ENCODE data around the gene LRRC23. TPM values are rescaled to one million over a fixed set of nuclear protein-coding genes. Genes with fewer than 3 reads are reported as not detected.

The LRRC23 gene
- total and polyA plus RNA-seq, 2 experiments from 2014 or later = 4.3 to 4.5 TPM

- Histone ChIP-seq H4K20me1 (ENCODE audit: insufficient read depth) (no peaks in the 10 kb centered on the region), H3K9ac (no peak overlapping the region), H3K9me3 (ENCODE audit: low read depth) (no peaks in the 10 kb centered on the region), H3K4me1 (ENCODE audit: insufficient read depth) (no peaks in the 10 kb centered on the region), H2AFZ (no peak overlapping the region), H3K27ac (no peak overlapping the region), H3K27me3 (replicated peaks; ENCODE audit: insufficient read depth) (no peaks in the 10 kb centered on the region), H3K4me2 (ENCODE audit: unreplicated experiment) (no peak overlapping the region), H3K79me2 (ENCODE audit: insufficient read depth) (no peaks in the 10 kb centered on the region), H3K36me3 (ENCODE audit: low read depth) (no peaks in the 10 kb centered on the region), H3K4me3 (no peak overlapping the region), H3F3A (ENCODE audit: insufficient read depth) (no peaks in the 10 kb centered on the region), H3K9me2 (ENCODE audit: insufficient read depth) (no peaks in the 10 kb centered on the region)
- in situ Hi-C loops (cut with MboI) = no loop called here
- no peak for TF ChIP-seq EZH2 (IDR thresholded peaks at IDR 0.05; ENCODE audit: insufficient read depth, poor library complexity, severe bottlenecking)
- TF ChIP-seq EZH2phosphoT487 (IDR thresholded peaks at IDR 0.05; ENCODE audit: insufficient read depth, low read depth) = no peak
- 84 to 89% methylated on average over 13 to 20 of the region's 20 CpGs for WGBS, 2 experiments (ENCODE audit: low coverage in 1 of 2, low lambda C conversion rate in 2 of 2, missing lambda C conversion rate in 2 of 2)
- DNase-seq = no peak
Measured at GRCh38 chr12:6951551-6952120, 47.0 kb downstream of the LRRC23 start.

GRCh38 chr12:6952121-6952862 is 47.7 kb downstream of the LRRC23 start:
- in situ Hi-C loops (cut with MboI) = no loop called here
- Histone ChIP-seq H3K4me2 (ENCODE audit: unreplicated experiment) (no peak overlapping the region), H4K20me1 (ENCODE audit: insufficient read depth) (no peaks in the 10 kb centered on the region), H3K9ac (no peak overlapping the region), H3K4me3 (no peak overlapping the region), H3F3A (ENCODE audit: insufficient read depth) (no peaks in the 10 kb centered on the region), H3K9me3 (ENCODE audit: low read depth) (no peaks in the 10 kb centered on the region), H3K36me3 (ENCODE audit: low read depth) (no peaks in the 10 kb centered on the region), H3K27me3 (replicated peaks; ENCODE audit: insufficient read depth) (no peaks in the 10 kb centered on the region), H3K27ac (no peak overlapping the region), H3K79me2 (ENCODE audit: insufficient read depth) (no peaks in the 10 kb centered on the region), H3K9me2 (ENCODE audit: insufficient read depth) (no peaks in the 10 kb centered on the region), H2AFZ (no peak overlapping the region), H3K4me1 (ENCODE audit: insufficient read depth) (no peaks in the 10 kb centered on the region)
- TF ChIP-seq EZH2phosphoT487 (IDR thresholded peaks at IDR 0.05; ENCODE audit: insufficient read depth, low read depth) (no peak), EZH2 (IDR thresholded peaks at IDR 0.05; ENCODE audit: insufficient read depth, poor library complexity, severe bottlenecking) (no peak)
- WGBS, 2 experiments (ENCODE audit: low coverage in 1 of 2, low lambda C conversion rate in 2 of 2, missing lambda C conversion rate in 2 of 2) = 77% methylated on average over 19 to 22 of the region's 22 CpGs
- no peak for DNase-seq

- WGBS, 2 experiments (ENCODE audit: low coverage in 1 of 2, low lambda C conversion rate in 2 of 2, missing lambda C conversion rate in 2 of 2) = 91% methylated on average over 15 of the region's 15 CpGs
- no peak overlapping the region for H3K27ac ChIP-seq
- TF ChIP-seq EZH2phosphoT487 (IDR thresholded peaks at IDR 0.05; ENCODE audit: insufficient read depth, low read depth) (no peak), EZH2 (IDR thresholded peaks at IDR 0.05; ENCODE audit: insufficient read depth, poor library complexity, severe bottlenecking) (no peak)
- H3K4me1 ChIP-seq (ENCODE audit: insufficient read depth) = no peaks in the 10 kb centered on the region
- no peaks in the 10 kb centered on the region for H3K9me2 ChIP-seq (ENCODE audit: insufficient read depth)
- no peaks in the 10 kb centered on the region for H3K79me2 ChIP-seq (ENCODE audit: insufficient read depth)
- no peak overlapping the region for H2AFZ ChIP-seq
- no peaks in the 10 kb centered on the region for H3F3A ChIP-seq (ENCODE audit: insufficient read depth)
- H3K27me3 ChIP-seq (replicated peaks; ENCODE audit: insufficient read depth) = no peaks in the 10 kb centered on the region
- in situ Hi-C loops (cut with MboI) = no loop called here
- DNase-seq = no peak
- H3K36me3 ChIP-seq (ENCODE audit: low read depth) = no peaks in the 10 kb centered on the region
- no peak overlapping the region for H3K4me3 ChIP-seq
- no peaks in the 10 kb centered on the region for H4K20me1 ChIP-seq (ENCODE audit: insufficient read depth)
- no peak overlapping the region for H3K9ac ChIP-seq
- H3K9me3 ChIP-seq (ENCODE audit: low read depth) = no peaks in the 10 kb centered on the region
- H3K4me2 ChIP-seq (ENCODE audit: unreplicated experiment) = no peak overlapping the region
Measured at GRCh38 chr12:6952863-6953441, 48.3 kb downstream of the LRRC23 start.

- Histone ChIP-seq H3K9me3 (ENCODE audit: low read depth) (no peaks in the 10 kb centered on the region), H3K27me3 (replicated peaks; ENCODE audit: insufficient read depth) (no peaks in the 10 kb centered on the region), H3K9me2 (ENCODE audit: insufficient read depth) (no peaks in the 10 kb centered on the region), H2AFZ (no peak overlapping the region), H3K4me2 (ENCODE audit: unreplicated experiment) (no peak overlapping the region), H3K4me3 (no peak overlapping the region), H3K36me3 (ENCODE audit: low read depth) (no peaks in the 10 kb centered on the region), H3K27ac (no peak overlapping the region), H4K20me1 (ENCODE audit: insufficient read depth) (no peaks in the 10 kb centered on the region), H3K9ac (no peak overlapping the region), H3K4me1 (ENCODE audit: insufficient read depth) (no peaks in the 10 kb centered on the region), H3K79me2 (ENCODE audit: insufficient read depth) (no peaks in the 10 kb centered on the region), H3F3A (ENCODE audit: insufficient read depth) (no peaks in the 10 kb centered on the region)
- in situ Hi-C loops (cut with MboI) = no loop called here
- TF ChIP-seq EZH2phosphoT487 (IDR thresholded peaks at IDR 0.05; ENCODE audit: insufficient read depth, low read depth) = no peak
- no peak for TF ChIP-seq EZH2 (IDR thresholded peaks at IDR 0.05; ENCODE audit: insufficient read depth, poor library complexity, severe bottlenecking)
- no peak for DNase-seq
- 70 to 72% methylated on average over 17 to 24 of the region's 24 CpGs for WGBS, 2 experiments (ENCODE audit: low coverage in 1 of 2, low lambda C conversion rate in 2 of 2, missing lambda C conversion rate in 2 of 2)
Measured at GRCh38 chr12:6953442-6954315, 49.1 kb downstream of the LRRC23 start.

Data from GM23248 (cell line).